ENCODE measurements around the gene PTPRCAP.

PTPRCAP gene

DNA sequence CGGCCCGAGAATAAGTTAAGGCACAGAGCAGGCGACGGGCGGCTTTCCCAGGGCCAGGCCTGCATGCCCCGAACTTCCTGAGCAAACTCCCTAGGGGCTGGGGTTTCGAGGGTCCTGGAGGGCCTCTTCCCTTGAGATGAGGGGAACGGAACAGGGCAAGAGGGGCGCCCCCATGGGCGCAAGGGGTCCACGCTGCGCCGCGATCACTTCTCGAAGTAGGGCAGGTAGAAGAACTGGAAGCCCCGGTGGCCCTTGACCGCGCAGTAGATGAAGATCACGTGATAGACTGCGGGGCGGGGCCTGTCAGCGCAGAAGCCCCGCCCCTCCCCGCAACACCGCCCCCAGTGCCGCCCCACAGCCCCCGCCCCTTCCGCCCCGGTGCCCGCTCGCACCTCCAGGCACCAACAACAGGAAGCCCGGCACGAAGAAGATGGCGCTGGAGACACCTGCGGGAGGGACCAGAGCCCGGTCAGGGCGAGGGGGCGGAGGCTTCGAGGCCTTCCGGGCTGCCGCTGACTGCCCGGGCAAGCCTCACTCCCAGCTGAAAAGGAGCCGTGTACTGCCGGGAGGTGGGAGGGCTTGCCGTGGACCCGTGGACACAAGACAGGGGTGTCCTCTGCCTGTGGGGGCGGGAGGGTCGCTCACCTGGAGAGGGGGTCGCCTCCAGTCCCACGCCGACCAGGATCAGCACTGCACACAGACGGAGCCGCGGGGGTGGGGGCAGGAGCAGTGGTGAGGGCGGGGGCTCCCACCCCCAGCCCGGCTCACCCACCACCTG lies 27.1 kb upstream of the PTPRCAP start:
- peak; percentile 89 for DNase-seq

DNA sequence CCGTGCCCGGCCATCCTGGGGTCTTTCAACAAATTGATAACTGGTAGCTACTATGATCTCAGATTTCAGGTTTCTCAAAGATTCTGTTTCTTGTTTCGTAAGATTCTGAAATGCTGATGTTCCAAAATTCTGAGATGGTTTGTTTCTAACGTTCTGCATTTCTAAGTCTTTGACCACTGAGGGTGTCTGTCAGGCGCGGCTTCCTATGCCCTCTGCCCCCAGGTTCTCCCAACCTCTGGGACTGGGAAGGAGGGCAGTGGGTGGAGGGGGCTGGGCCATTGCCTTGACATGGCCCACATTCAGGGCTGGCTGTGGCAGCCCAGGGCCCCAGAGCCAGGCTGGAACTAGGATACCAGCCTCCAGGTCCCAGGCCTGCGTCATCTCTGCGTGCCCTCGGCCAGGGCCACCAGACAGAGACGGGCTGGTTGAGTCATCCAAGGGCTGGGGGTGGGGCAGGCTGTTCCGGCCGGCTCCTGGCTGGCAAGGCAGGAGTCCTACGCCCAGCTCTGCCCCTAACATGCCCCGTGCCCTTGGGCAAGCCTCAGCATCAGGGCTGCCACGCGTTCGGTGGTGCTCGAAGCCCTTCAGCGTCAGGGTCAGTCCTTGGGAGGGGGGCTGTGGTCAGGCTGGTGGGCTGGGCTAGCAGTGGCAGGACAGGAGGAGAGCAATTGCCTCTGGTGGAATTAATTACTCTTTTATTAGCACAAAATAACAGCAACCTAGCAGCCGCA lies 26.4 kb upstream of the PTPRCAP start:
- no peak for DNase-seq

DNA sequence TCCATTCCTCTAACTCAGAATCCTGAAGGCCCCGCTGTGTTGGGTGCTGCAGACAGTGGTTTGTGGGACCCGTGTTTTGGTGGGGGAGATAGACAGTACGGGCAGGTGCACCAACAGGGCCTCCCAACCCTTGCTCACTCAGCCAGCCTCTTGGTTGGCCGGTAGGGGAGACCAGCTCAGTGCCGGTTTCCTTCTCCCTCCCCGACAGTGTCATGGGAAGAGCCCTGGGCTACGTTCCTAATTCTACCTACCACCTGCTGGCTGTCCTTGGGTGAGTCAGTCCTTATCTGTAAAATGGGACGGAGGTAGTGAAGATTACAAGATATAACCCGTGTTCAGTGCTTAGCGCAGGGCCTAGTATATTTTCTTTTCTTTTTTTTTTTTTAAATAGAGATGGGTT lies 25.7 kb upstream of the PTPRCAP start:
- DNase-seq, result no peak

DNA sequence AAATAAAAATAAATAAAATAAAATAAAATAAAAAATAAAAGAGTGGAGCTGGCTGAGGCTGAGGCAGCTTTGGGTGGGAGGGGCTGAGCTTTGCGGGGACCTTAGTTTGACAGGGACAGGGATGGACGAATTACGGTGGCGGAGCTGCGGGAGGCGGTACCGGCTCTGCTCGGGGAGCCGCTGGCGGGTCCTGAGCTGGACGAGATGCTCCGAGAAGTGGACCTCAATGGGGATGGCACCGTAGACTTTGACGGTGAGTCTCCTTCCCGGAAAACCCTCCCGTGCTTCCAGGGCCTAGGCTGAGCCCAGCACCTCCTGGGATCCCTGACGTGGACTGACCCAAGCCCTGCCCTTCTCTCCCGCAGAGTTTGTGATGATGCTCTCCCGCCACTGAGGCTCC lies 20.8 kb upstream of the PTPRCAP start:
- DNase-seq, result no peak

DNA sequence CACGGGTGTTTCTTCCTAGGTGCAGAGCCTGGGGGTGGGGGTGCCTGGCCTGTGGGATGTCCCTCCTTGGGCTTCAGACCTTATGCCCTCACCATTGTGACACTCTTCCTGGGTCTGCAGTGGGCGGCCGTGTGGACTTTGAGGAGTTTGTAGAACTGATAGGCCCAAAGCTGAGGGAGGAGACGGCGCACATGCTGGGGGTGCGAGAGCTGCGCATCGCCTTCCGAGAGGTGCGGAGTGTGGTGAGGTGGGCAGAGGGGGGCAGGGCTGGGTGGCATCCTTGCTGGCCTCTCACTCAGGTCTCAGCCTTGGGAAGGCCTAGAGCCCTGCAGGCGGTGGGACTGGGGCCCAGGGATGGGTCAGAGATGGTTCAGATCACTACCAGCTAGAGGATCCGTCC lies 20.0 kb upstream of the PTPRCAP start:
- no peak for DNase-seq

DNA sequence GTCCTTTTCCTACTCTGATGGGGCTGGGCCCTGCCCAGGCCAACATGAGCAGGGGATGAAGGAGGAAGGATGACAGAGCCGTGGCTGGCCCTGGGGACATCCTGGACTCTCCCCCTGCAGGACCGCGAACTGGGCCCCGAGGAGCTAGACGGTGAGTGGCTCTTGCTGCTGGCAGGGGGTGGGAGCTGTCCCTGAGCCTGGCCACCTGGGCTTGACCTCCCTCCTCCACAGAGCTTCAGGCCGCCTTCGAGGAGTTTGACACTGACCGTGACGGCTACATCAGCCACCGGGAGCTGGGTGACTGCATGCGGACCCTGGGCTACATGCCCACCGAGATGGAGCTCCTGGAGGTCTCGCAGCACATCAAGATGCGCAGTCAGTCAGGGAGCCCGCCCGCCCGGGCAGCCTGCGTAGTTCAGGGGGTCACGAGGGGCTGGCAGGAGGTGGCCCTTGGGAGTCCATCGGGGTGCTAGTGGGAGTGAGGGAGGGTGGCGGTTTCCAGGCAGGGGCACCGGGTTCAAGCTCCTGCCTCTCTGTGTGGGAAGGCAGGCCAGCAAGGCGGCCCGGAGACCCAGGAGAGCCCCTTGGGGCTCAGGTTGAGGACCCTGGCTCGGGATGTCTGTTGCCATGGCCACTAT lies 18.7 kb upstream of the PTPRCAP start:
- no peak for DNase-seq

DNA sequence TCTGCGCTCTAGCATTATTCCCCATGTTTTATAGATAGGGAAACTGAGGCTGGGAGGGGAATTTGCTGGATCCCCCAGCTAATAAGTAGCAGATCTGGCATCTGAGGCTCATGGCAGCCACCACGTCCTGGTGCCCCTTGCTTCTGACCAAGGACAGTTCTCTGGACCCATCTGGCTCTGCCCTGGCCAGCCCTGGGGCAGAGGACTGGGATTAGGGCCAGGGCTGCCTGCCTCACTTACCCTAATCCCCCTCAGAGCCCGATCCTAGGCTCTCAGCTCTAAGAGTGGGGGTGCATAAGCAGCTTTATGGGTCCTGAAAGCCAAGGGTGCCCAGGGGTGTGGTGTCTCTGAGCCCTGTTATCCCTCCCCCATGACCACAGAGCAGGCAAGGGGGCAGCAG lies 17.6 kb upstream of the PTPRCAP start, which contains the start of gene CABP4:
Gene CABP4 (plus strand): TSS at position 301 of the 400 bp plus-strand sequence. CDS start 70 bp downstream, at position 371.
- no peak for DNase-seq

DNA sequence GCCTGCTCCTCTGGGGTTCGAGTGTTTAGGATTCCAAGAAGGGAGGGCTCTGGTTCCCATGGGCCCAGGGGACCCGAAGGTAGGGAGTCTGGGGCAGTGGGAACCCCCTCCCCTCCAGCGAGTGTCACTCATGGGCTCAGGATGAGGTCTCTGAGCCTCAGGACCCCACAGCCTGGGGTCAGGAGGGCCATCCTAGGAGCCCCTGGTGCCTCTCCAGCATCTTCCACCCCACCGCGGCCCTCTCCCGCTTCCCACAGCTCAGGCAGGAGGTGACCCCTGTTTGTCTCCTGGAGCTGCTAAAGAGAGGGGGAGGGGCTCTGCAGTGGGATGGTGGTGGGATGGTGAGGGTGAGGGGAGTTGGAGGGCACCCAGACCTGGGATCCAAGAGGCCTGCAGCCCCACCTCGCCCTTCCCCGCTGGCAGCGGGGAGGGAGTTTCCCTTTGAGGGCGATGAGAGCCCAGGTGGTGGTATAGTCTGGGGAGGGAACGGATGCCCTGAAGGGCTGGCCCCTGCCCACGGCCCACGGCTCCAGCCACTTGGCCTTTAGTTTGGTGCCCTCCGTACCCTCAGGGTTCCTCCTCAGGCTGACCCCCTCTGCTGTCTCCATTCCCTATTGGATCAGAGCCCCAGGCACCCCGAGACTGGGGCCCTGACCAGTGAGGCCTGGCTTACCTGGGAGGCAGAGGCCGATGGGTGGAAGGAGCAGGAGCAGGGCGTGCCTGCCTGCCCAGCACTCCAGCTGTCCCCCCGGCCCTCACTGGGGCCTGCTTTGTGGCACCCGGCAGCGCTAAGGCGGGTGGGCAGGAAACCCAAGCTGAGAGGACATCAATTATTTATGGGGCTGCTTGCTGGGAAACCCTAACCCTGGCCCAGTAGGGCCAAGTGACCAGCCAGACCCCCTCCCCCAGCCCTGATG lies 16.6 kb upstream of the PTPRCAP start:
- DNase-seq, result no peak

DNA sequence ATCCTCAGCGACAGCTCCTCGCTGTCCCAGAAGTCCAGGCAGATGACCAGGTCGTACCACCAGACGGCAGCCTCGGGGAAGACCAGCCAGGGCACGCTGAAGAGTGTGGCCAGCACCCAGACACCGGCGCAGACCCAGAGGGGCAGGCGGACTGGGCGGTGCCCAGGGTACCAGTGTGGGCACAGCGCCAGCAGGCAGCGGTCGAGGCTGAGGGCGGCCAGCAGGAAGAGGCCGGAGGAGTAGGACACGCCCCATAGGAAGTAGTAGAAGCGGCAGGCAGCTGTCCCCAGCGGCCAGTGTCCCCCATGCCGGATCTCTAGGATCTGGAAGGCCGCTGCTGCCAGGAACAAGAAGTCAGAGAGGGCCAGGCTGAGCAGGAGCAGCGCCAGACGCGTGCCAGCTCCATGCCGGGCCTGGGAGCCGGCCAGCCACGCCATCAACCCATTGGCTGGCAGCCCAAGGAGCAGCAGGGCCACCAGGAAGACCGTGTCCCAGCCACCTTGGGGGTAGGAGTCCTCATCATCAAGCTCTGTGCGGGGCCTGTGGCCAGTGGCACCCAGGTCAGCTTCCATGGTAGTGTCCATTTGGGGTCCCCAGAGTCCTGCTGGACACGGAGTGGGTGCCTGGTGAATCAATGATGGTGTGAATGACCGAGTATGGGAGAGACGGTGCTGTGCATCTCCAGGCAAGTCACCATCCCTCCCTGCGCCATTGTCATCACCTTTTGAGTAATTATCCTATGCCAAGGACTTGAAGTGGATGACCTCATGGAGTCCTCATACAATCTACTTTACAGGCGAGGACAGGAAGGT lies 14.9 kb upstream of the PTPRCAP start, which contains the start of gene GPR152:
Gene GPR152 (minus strand): TSS at position 589 of the 812 bp plus-strand sequence. CDS start 5 bp downstream, at position 584.
- DNase-seq, result no peak

DNA sequence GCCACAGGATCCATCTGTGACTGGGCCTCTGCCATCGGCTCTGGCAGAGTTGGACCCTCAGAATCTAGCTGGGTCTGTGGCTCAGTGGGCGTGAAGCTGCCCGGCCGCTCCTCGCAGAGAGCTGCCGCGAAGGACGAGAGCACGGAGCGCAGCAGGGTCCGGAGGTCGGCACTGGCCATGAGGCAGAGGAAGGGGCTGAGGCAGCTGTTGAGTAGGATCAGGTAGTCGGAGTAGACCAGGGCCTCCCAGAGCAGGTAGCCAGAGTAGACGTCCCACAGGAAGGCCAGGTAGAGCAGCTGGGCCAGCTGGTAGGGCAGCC lies 14.1 kb upstream of the PTPRCAP start:
- no peak for DNase-seq

DNA sequence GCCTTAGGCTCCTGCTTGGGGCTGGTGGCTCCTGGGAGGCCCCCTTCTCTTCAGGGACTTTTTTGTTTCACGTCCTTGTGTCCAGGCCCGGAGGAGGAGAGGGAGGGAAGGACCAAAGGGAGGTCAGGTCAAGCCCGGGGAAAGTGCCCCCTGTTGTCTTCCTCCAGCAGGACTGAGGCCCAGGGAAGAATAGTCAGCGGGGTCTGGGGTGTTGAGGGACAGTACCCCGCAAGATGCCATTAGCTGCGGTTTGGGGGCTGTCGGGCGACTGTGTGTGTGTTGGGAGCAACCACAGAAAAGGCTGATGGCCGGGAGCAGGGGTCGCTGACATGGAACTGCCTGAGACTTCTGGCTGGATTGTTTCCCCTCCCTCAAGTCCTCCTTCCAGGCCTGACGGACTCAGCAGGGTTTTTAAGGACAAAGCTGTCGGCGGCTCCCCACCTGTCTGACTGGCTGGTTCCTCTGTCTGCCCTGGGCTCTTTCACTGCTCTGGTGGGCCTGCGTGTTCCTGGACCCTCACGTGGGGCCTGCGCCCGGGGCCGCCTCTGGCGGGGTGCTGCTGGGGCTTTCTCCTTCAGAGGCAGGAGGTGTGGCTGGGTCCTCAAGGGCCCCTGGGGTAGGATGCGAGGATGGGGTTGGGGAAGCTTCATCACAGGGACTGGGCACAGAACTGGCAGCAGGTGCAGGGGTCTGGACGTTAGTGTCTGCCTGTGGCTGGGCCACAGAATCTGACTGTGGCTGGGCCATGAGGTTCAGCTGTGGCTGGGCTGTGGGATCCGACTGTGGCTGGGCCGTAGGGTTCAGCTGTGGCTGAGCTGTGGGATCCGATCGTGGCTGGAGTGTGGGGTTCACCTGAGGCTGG lies 13.5 kb upstream of the PTPRCAP start:
- no peak for DNase-seq

DNA sequence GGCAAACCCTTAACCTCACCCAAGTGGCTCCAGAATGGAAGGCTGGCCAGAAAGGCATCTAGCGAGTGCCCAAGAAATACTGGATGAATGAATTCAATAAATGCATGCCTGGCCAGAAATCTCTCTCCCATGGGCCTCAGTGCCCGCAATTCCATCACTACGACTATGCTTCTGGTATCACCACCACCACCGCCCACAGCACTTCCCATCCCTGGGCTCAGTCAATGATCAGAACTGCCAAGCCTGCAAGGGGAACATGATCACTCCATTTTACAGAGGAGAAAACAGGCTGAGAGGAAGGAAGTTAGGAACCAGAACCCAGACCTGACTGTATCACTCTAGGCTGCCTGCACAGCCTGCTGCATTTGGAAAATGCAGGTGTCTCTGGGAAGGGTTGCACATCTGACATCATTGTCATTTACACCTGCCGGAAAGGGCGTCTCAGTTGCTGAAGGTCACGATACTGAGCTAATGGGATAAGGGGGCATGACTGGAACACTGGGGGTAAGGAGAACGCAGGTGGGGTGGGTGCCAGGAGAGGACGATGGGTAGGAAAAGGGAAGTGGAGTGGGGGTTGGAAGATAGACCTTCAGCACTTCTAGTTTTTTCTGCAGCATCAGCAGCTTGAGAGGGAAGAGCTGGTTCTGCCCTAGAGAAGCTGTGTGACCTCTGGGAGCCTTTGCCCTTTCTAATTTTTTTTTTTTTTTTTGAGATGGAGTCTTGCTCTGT lies 11.8 kb upstream of the PTPRCAP start:
- DNase-seq, result no peak

DNA sequence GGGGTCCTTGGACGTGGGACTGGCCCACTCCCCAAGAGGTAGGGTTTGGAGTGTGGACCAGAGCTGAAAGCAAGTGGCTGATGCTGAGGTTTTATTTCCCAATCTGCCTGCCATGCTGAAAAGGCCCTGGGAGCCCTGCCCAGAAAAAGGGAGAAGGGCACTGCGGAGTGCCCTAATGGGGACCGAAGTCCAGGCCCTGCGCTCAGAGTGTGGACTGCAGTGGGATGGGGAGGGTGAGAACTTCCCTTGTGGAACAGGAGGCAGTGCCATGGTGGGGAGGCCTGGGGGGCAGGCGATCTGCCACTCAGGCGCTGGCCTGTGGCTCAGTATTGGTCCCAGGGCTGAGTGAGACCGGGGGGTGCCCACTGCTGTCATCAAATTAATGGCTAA lies 10.7 kb upstream of the PTPRCAP start:
- DNase-seq, result no peak

DNA sequence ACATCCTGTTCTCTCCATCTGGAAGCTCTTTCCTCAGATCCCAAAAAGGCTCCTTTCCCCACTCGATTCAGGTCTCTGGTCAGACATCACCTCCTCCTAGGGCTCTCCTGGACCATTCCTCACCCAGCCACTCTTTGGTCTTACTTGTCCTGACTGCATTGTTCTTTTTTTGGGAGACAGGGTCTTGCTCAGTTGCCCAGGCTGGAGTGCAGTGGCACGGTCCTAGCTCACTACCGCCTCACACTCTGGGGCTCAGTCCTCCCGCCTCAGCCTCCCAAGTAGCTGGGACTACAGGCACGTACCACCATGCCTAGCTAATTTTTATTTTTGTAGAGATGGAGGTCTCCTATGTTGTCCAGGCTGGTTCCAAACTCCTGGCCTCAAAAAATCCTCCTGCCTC lies 8.0 kb upstream of the PTPRCAP start:
- DNase-seq, result no peak

DNA sequence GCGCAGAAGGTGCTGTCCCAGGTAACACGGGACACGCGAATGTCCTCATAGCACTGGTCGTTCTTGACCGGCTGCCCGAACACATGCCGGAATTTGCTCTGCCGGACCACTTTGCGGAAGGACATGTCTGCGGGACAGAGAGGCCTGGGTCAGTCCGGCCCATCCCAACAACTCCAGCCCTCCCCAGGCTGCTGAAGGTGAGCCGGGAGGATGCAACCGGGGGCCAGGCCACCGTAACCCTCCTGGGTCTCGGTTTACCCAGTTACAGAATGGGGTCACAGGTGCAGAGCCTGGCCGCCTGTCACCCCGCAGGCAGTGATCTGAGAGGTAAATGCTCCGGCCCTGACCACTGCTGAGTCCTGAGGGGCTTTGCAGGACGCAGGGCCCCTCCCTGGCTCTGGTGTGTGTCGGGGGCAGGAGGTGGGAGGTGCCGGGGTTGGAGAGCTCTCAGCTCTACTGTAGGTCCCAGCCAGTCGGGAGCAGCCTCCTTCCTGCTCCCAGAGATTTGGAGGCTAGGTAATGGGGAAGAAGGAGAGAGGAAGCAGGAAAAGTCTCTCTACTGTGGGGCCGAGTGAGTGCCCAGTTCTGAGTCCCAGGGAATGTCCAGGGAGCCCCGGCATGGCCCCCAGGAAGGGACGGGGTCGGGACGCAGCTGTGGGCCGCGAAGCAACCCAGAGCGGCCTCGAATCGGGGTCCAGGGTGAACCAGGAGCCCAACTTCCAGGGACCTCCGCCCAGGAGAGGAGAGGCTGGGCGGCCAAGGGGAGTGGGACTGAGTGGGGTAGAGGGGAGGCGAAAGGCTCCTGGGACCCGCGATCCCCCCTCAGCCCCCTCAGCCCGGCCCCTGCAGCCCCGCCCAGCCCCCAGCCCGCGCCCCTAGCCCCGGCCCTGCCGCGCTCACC lies 5.3 kb upstream of the PTPRCAP start:
- no peak for DNase-seq

DNA sequence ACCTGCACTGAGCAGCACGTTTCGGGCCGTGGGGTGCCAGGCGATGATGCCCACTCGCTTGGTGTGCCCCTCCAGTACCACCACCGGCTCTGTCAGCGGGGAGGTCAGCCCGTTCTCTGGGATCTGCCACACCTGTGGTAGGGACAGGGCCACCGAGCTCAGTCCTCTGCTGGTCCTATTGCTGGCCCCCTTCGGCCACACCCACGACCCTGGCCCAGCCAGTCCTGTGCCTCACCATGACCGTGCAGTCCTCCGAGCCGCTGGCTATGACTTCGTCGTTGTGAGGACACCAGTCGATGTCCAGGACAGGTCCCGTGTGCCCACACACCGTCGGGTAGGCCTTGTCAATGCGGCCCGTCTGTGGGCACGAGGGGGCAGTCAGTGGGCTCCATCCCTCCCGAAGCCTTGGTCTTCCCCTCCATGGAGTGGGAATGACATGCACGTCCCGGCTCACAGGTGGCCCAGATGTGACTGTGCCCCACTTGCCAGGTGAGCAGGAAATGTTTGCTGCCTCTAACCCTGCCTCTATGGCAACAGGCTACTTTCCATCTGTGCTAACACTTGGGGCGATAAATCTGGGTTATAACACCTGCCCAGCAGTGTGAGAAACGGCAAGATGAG lies 4.4 kb upstream of the PTPRCAP start:
- no peak for DNase-seq

DNA sequence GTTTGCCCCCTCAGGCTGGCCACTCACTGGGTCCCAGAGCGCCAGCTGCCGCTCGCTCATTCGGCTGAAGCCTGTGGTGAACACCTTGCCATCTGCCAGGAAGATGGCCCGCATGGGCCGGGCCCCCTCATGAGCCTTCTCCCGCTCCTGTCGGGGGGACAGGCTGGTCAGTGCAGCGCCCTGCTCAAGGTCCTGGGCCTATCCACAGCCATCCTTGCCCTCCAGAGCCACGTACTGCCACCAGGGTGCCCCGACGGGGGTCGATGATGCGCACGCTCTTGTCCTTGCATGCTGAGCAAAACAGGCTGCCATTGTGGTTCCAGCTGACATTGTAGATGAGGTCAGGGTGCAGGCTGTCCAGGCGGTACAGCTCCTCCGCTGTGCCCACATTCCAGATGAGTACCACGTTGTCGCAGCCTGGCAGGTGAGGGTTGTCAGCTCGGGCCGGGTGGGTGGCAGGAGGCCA lies 3.6 kb upstream of the PTPRCAP start:
- no peak for DNase-seq
